Neuronal stem cell (in vitro differentiated cells): ENCODE measurements around the gene PDK4.
"Not testable (repeated sequence)": the region's sequence is repeated elsewhere in the genome, so short reads cannot be mapped to it uniquely, and the experiment has no call there.

ENCODE experiments used
- DNase-seq: peaks from one replicate; pipeline ENCODE4 v3.0.0-alpha.2; 2013; ENCODE audit warnings: low spot score
- H2AFZ ChIP-seq: one replicate; pipeline ENCODE4 v1.6.1; 2013; ENCODE audit warnings: mild to moderate bottlenecking, low read length, inconsistent platforms
- H2AK5ac ChIP-seq: 2 replicates; pipeline ENCODE4 v1.6.1; 2013; ENCODE audit warnings: low read depth, mild to moderate bottlenecking, inconsistent platforms, low read length, moderate library complexity, mixed read lengths
- H2BK120ac ChIP-seq: 2 replicates; pipeline ENCODE4 v1.6.1; 2013; ENCODE audit warnings: low read depth, mild to moderate bottlenecking, inconsistent platforms, low read length, moderate library complexity, mixed read lengths
- H2BK12ac ChIP-seq: one replicate; pipeline ENCODE4 v1.6.1; 2013; ENCODE audit warnings: low read length, inconsistent platforms
- H2BK15ac ChIP-seq: 2 replicates; pipeline ENCODE4 v1.6.1; 2013; ENCODE audit warnings: mild to moderate bottlenecking, low read length, inconsistent platforms, mixed read lengths
- H2BK5ac ChIP-seq: one replicate; pipeline ENCODE4 v1.6.1; 2013; ENCODE audit warnings: inconsistent platforms, mild to moderate bottlenecking, low read length, moderate library complexity
- H3K14ac ChIP-seq: one replicate; pipeline ENCODE4 v1.6.1; 2013; ENCODE audit warnings: low read length, inconsistent platforms
- H3K18ac ChIP-seq: 2 replicates; pipeline ENCODE4 v1.6.1; 2013; ENCODE audit warnings: low read length, inconsistent platforms
- H3K23ac ChIP-seq: 2 replicates; pipeline ENCODE4 v1.6.1; 2013; ENCODE audit warnings: low read depth, mild to moderate bottlenecking, mixed read lengths, low read length, inconsistent platforms; ENCODE audit not compliant: poor library complexity
- H3K27ac ChIP-seq: replicated peaks from 3 replicates; pipeline ENCODE4 v1.5.1; 2013; ENCODE audit warnings: low read length, inconsistent platforms
- H3K27me3 ChIP-seq, 3 experiments: 2 replicates each; pipeline ENCODE4 v1.6.1; 2013; ENCODE audit warnings: low read length in 3 of 3, mild to moderate bottlenecking in 2 of 3, inconsistent platforms in 1 of 3, low read depth in 1 of 3, mixed read lengths in 1 of 3, moderate library complexity in 1 of 3; ENCODE audit not compliant: control insufficient read depth in 3 of 3, insufficient read depth in 3 of 3
- H3K36me3 ChIP-seq, 2 donors: replicated peaks in 1 of 2; 2 replicates each; pipeline ENCODE4 v1.6.1; 2013; ENCODE audit warnings: low read length in 2 of 2; ENCODE audit not compliant: control insufficient read depth in 2 of 2, insufficient read depth in 2 of 2
- H3K4ac ChIP-seq: 2 replicates; pipeline ENCODE4 v1.6.1; 2013; ENCODE audit warnings: inconsistent platforms, mild to moderate bottlenecking, low read length, moderate library complexity
- H3K4me1 ChIP-seq, 2 donors: 1 replicate in 1 of 2; 2 replicates in 1 of 2; pipeline ENCODE4 v1.6.1; 2013; ENCODE audit warnings: low read length in 2 of 2, low read depth in 1 of 2; ENCODE audit not compliant: control insufficient read depth in 2 of 2, insufficient read depth in 1 of 2
- H3K4me2 ChIP-seq: one replicate; pipeline ENCODE4 v1.6.1; 2013; ENCODE audit warnings: mild to moderate bottlenecking, low read length, inconsistent platforms; ENCODE audit not compliant: insufficient read depth, poor library complexity, severe bottlenecking
- H3K4me3 ChIP-seq, 2 donors: 2 replicates each; pipeline ENCODE4 v1.5.1; 2013; ENCODE audit warnings: low read length in 2 of 2, mild to moderate bottlenecking in 2 of 2, inconsistent platforms in 1 of 2, moderate library complexity in 1 of 2
- H3K79me1 ChIP-seq: one replicate; pipeline ENCODE4 v1.6.1; 2013; ENCODE audit warnings: low read depth, mild to moderate bottlenecking, inconsistent platforms, low read length, moderate library complexity
- H3K9ac ChIP-seq: one replicate; pipeline ENCODE4 v1.6.1; 2013; ENCODE audit warnings: mild to moderate bottlenecking, low read depth, low read length, inconsistent platforms; ENCODE audit not compliant: poor library complexity
- H3K9me3 ChIP-seq, 2 donors: replicated peaks in 1 of 2; 2 replicates each; pipeline versions ENCODE3 to v1.6.1; 2013; ENCODE audit warnings: low read length in 2 of 2, mild to moderate bottlenecking in 2 of 2, inconsistent platforms in 1 of 2, low read depth in 1 of 2, mixed read lengths in 1 of 2, moderate library complexity in 1 of 2; ENCODE audit not compliant: control insufficient read depth in 2 of 2, insufficient read depth in 1 of 2
- H4K8ac ChIP-seq: one replicate; pipeline ENCODE4 v1.6.1; 2013; ENCODE audit warnings: low read depth, mild to moderate bottlenecking, inconsistent platforms, low read length, moderate library complexity
- H4K91ac ChIP-seq: one replicate; pipeline ENCODE4 v1.6.1; 2013; ENCODE audit warnings: low read length, low read depth, mild to moderate bottlenecking, inconsistent platforms; ENCODE audit not compliant: poor library complexity
- WGBS, 2 donors: extraction: QIAGEN DNeasy Blood & Tissue Kit; methylation state at CpG; one replicate each; pipeline ENCODE4 v1.1.7; 2013; ENCODE audit warnings: missing lambda C conversion rate in 2 of 2, mixed read lengths in 1 of 2; ENCODE audit not compliant: insufficient read length in 2 of 2, insufficient replicate concordance in 1 of 2; ENCODE audit errors: extremely low coverage in 2 of 2; 5-methylcytosine and 5-hydroxymethylcytosine counted together

Gene PDK4

DNA sequence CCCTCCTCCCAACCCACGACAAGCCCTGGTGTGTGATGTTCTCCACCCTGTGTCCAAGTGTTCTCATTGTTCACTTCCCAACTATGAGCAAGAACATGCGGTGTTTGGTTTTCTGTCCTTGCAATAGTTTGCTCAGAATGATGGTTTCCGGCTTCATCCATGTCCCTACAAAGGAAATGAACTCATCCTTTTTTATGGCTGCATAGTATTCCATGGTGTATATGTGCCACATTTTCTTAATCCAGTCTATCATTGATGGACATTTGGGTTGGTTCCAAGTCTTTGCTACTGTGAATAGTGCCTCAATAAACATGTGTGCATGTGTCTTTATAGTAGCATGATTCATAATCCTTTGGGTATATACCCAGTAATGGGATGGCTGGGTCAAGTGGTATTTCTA, 8.5 kb upstream of the PDK4 start:
- not testable (repeated sequence) for H2AK5ac ChIP-seq, H3K4ac ChIP-seq, H2BK5ac ChIP-seq, H2BK15ac ChIP-seq, H4K8ac ChIP-seq, H3K18ac ChIP-seq, H3K4me2 ChIP-seq, H3K14ac ChIP-seq, H3K23ac ChIP-seq, H3K79me1 ChIP-seq, H4K91ac ChIP-seq, H3K27ac ChIP-seq, H3K9me3 ChIP-seq, H2BK120ac ChIP-seq, DNase-seq, H3K9ac ChIP-seq, H3K4me3 ChIP-seq, H2BK12ac ChIP-seq, H3K36me3 ChIP-seq, H2AFZ ChIP-seq
- Histone ChIP-seq H3K27me3 (peaks cover 0 to 21% (median 0%) of the 10 kb centered on the region in 3 experiments), H3K4me1 (peaks cover 3 to 15% of the 10 kb centered on the region in 2 donors)
- no CpG with 5 or more reads among the region's 3 CpGs for WGBS, 2 donors

- Histone ChIP-seq H3K4me1 (peaks cover 3 to 13% of the 10 kb centered on the region in 2 donors), H3K27me3 (peaks cover 0 to 25% (median 0%) of the 10 kb centered on the region in 3 experiments)
- H2BK120ac ChIP-seq, H3K4me2 ChIP-seq, H4K8ac ChIP-seq, H3K4ac ChIP-seq, DNase-seq, H3K23ac ChIP-seq, H3K4me3 ChIP-seq, H3K79me1 ChIP-seq, H2BK5ac ChIP-seq, H3K14ac ChIP-seq, H2AK5ac ChIP-seq, H2BK12ac ChIP-seq, H3K9ac ChIP-seq, H3K9me3 ChIP-seq, H4K91ac ChIP-seq, H3K18ac ChIP-seq, H3K27ac ChIP-seq, H2AFZ ChIP-seq, H3K36me3 ChIP-seq, H2BK15ac ChIP-seq: not testable (repeated sequence)
- WGBS, 2 donors, result no CpG with 5 or more reads among the region's 2 CpGs
These were observed 8.1 kb upstream of the PDK4 start for GRCh38 chr7:95604397-95604796.

- no peak overlapping the region for H3K23ac ChIP-seq
- no peak overlapping the region for H2AFZ ChIP-seq
- DNase-seq, result no peak
- no peak overlapping the region for H2BK5ac ChIP-seq
- no CpG with 5 or more reads among the region's 4 CpGs for WGBS, 2 donors
- H3K14ac ChIP-seq, result no peak overlapping the region
- H3K18ac ChIP-seq, result no peak overlapping the region
- no peaks in the 10 kb centered on the region for H3K36me3 ChIP-seq
- H3K4me1 ChIP-seq, result no peaks in the 10 kb centered on the region
- peaks cover 1% of the 10 kb centered on the region for H3K79me1 ChIP-seq
- H3K4me2 ChIP-seq, result no peak overlapping the region
- no peak overlapping the region for H3K9ac ChIP-seq
- no peak overlapping the region for H2BK12ac ChIP-seq
- no peaks in the 10 kb centered on the region for H3K9me3 ChIP-seq
- H4K8ac ChIP-seq, result no peak overlapping the region
- H3K27me3 ChIP-seq, result peaks cover 0 to 41% (median 7%) of the 10 kb centered on the region in 3 experiments
- no peak overlapping the region for H4K91ac ChIP-seq
- no peak overlapping the region for H2BK15ac ChIP-seq
- no peak overlapping the region for H2BK120ac ChIP-seq
- H3K27ac ChIP-seq, result no peak overlapping the region
- H3K4me3 ChIP-seq, result no peak overlapping the region
- no peak overlapping the region for H2AK5ac ChIP-seq
- no peak overlapping the region for H3K4ac ChIP-seq
These were observed 6.1 kb upstream of the PDK4 start for GRCh38 chr7:95602421-95602820.

- no peak overlapping the region for H3K18ac ChIP-seq
- H3K4me3 ChIP-seq, result no peak overlapping the region
- peaks cover 1% of the 10 kb centered on the region for H3K79me1 ChIP-seq
- no peak overlapping the region for H4K91ac ChIP-seq
- no peak overlapping the region for H3K9ac ChIP-seq
- peaks cover 4 to 52% (median 18%) of the 10 kb centered on the region in 3 experiments for H3K27me3 ChIP-seq
- no peak overlapping the region for H3K14ac ChIP-seq
- no peaks in the 10 kb centered on the region for H3K36me3 ChIP-seq
- H2BK5ac ChIP-seq, result no peak overlapping the region
- no peak overlapping the region for H2BK120ac ChIP-seq
- no peak overlapping the region for H3K4ac ChIP-seq
- no peak for DNase-seq
- no peak overlapping the region for H4K8ac ChIP-seq
- no peaks in the 10 kb centered on the region for H3K9me3 ChIP-seq
- peaks cover 0 to 3% of the 10 kb centered on the region in 2 donors for H3K4me1 ChIP-seq
- no peak overlapping the region for H3K27ac ChIP-seq
- no CpG with 5 or more reads among the region's 4 CpGs for WGBS, 2 donors
- no peak overlapping the region for H3K23ac ChIP-seq
- no peak overlapping the region for H2AFZ ChIP-seq
- no peak overlapping the region for H3K4me2 ChIP-seq
- no peak overlapping the region for H2BK15ac ChIP-seq
- no peak overlapping the region for H2BK12ac ChIP-seq
- no peak overlapping the region for H2AK5ac ChIP-seq
These were observed 5.0 kb upstream of the PDK4 start for GRCh38 chr7:95601316-95601715.
